ENCODE data around the gene TRIP11.

Gene TRIP11

GRCh38 chr14:91975763-91976162 lies 64.1 kb downstream of the TRIP11 start:
- no peaks in the 10 kb centered on the region for H3K79me2 ChIP-seq (ENCODE audit: insufficient read depth, low read length)
- H4K20me1 ChIP-seq (ENCODE audit: insufficient read depth, low read length, poor library complexity, severe bottlenecking): no peaks in the 10 kb centered on the region
- H3K36me3 ChIP-seq (ENCODE audit: insufficient read depth, low read length): peaks cover 59% of the 10 kb centered on the region
- H3K9ac ChIP-seq (ENCODE audit: low read depth, low read length, poor library complexity, severe bottlenecking): no peak overlapping the region
- no peaks in the 10 kb centered on the region for H3F3A ChIP-seq (ENCODE audit: low read depth)
- no peaks in the 10 kb centered on the region for H3K27me3 ChIP-seq (ENCODE audit: insufficient read depth, low read length, poor library complexity, severe bottlenecking)
- no peaks in the 10 kb centered on the region for H3K4me1 ChIP-seq (ENCODE audit: insufficient read depth, low read length, poor library complexity, severe bottlenecking)
- no peaks in the 10 kb centered on the region for H3K9me2 ChIP-seq (replicated peaks; ENCODE audit: low read depth, low read length)
- H3K4me3 ChIP-seq (ENCODE audit: low read length, poor library complexity, severe bottlenecking): no peak overlapping the region
- no peak overlapping the region for H3K4me2 ChIP-seq (ENCODE audit: low read depth, low read length, poor library complexity, severe bottlenecking)
- H3K9me3 ChIP-seq (ENCODE audit: insufficient read depth, low read depth, low read length): no peaks in the 10 kb centered on the region
- TF ChIP-seq CTCF (conservative IDR thresholded peaks at IDR 0.05; ENCODE audit: low read length): no peak
- no peak for TF ChIP-seq EZH2phosphoT487 (IDR thresholded peaks at IDR 0.05; ENCODE audit: borderline replicate concordance)
- H2AFZ ChIP-seq (ENCODE audit: low read length): no peak overlapping the region

- peaks cover 66% of the 10 kb centered on the region for H3K36me3 ChIP-seq (ENCODE audit: insufficient read depth, low read length)
- no peak for TF ChIP-seq CTCF (conservative IDR thresholded peaks at IDR 0.05; ENCODE audit: low read length)
- TF ChIP-seq EZH2phosphoT487 (IDR thresholded peaks at IDR 0.05; ENCODE audit: borderline replicate concordance): no peak
- no peaks in the 10 kb centered on the region for H3K27me3 ChIP-seq (ENCODE audit: insufficient read depth, low read length, poor library complexity, severe bottlenecking)
These were observed 68.6 kb downstream of the TRIP11 start for GRCh38 chr14:91971188-91971778.

GRCh38 chr14:91968280-91968679 lies 71.6 kb downstream of the TRIP11 start:
- Histone ChIP-seq H3K4me2 (ENCODE audit: low read depth, low read length, poor library complexity, severe bottlenecking) (no peak overlapping the region), H3K9me2 (replicated peaks; ENCODE audit: low read depth, low read length) (no peaks in the 10 kb centered on the region), H3F3A (ENCODE audit: low read depth) (no peaks in the 10 kb centered on the region; the same call in 1 of the 2 replicates), H3K4me3 (ENCODE audit: low read length, poor library complexity, severe bottlenecking) (no peak overlapping the region), H3K79me2 (ENCODE audit: insufficient read depth, low read length) (no peaks in the 10 kb centered on the region), H3K36me3 (ENCODE audit: insufficient read depth, low read length) (peaks cover 49% of the 10 kb centered on the region), H3K9me3 (ENCODE audit: insufficient read depth, low read depth, low read length) (no peaks in the 10 kb centered on the region), H3K27me3 (ENCODE audit: insufficient read depth, low read length, poor library complexity, severe bottlenecking) (no peaks in the 10 kb centered on the region), H2AFZ (ENCODE audit: low read length) (no peak overlapping the region), H4K20me1 (ENCODE audit: insufficient read depth, low read length, poor library complexity, severe bottlenecking) (no peaks in the 10 kb centered on the region), H3K4me1 (ENCODE audit: insufficient read depth, low read length, poor library complexity, severe bottlenecking) (no peaks in the 10 kb centered on the region), H3K9ac (ENCODE audit: low read depth, low read length, poor library complexity, severe bottlenecking) (no peak overlapping the region)
- no peak for TF ChIP-seq EZH2phosphoT487 (IDR thresholded peaks at IDR 0.05; ENCODE audit: borderline replicate concordance)
- TF ChIP-seq CTCF (conservative IDR thresholded peaks at IDR 0.05; ENCODE audit: low read length): no peak

More at GRCh38 chr14:91971188-91971778, 68.6 kb downstream of the TRIP11 start:
- no peaks in the 10 kb centered on the region for H3K9me2 ChIP-seq (replicated peaks; ENCODE audit: low read depth, low read length)
- H3K79me2 ChIP-seq (ENCODE audit: insufficient read depth, low read length): no peaks in the 10 kb centered on the region
- H3K4me1 ChIP-seq (ENCODE audit: insufficient read depth, low read length, poor library complexity, severe bottlenecking): no peaks in the 10 kb centered on the region
- no peaks in the 10 kb centered on the region for H3K9me3 ChIP-seq (ENCODE audit: insufficient read depth, low read depth, low read length)
- no peak overlapping the region for H3K9ac ChIP-seq (ENCODE audit: low read depth, low read length, poor library complexity, severe bottlenecking)
- H3K4me3 ChIP-seq (ENCODE audit: low read length, poor library complexity, severe bottlenecking): no peak overlapping the region
- H4K20me1 ChIP-seq (ENCODE audit: insufficient read depth, low read length, poor library complexity, severe bottlenecking): no peaks in the 10 kb centered on the region
- no peaks in the 10 kb centered on the region; the same call in 1 of the 2 replicates for H3F3A ChIP-seq (ENCODE audit: low read depth)
- no peak overlapping the region for H3K4me2 ChIP-seq (ENCODE audit: low read depth, low read length, poor library complexity, severe bottlenecking)
- no peak overlapping the region for H2AFZ ChIP-seq (ENCODE audit: low read length)
